Stimulated activated CD8-positive, alpha-beta memory T cell treated with anti-CD3 and anti-CD28 coated beads, Interleukin-15, amount 100 ng/mL, for 24 hours (primary cell): ENCODE data around the gene PPP2R5E.
"Not testable (repeated sequence)": the region's sequence is repeated elsewhere in the genome, so short reads cannot be mapped to it uniquely, and the experiment has no call there.

Experiments
- DNase-seq: peaks from one replicate; pipeline ENCODE4 v3.0.0-alpha.2; 2020; ENCODE audit warnings: low read depth

PPP2R5E gene

GRCh38 chr14:63371613-63372012, 171.6 kb downstream of the PPP2R5E start:
- DNase-seq: not testable (repeated sequence)

- no peak for DNase-seq
Observed at GRCh38 chr14:63371033-63371432, 172.1 kb downstream of the PPP2R5E start.

- DNase-seq: no peak
Observed at GRCh38 chr14:63367742-63368364, 175.3 kb downstream of the PPP2R5E start.

- DNase-seq: no peak
Observed at GRCh38 chr14:63362389-63362819, 180.8 kb downstream of the PPP2R5E start.

GRCh38 chr14:63361790-63362189, 181.4 kb downstream of the PPP2R5E start:
- no peak for DNase-seq

- DNase-seq: no peak
Observed at GRCh38 chr14:63357841-63358240, 185.3 kb downstream of the PPP2R5E start.

GRCh38 chr14:63345826-63346225, 197.4 kb downstream of the PPP2R5E start:
- DNase-seq: no peak

- DNase-seq: no peak
Observed at GRCh38 chr14:63344336-63344735, 198.8 kb downstream of the PPP2R5E start.

- DNase-seq: no peak
Observed at GRCh38 chr14:63343878-63344277, 199.3 kb downstream of the PPP2R5E start.

GRCh38 chr14:63342371-63342770, 200.8 kb downstream of the PPP2R5E start:
- no peak for DNase-seq

GRCh38 chr14:63328787-63329737, 214.1 kb downstream of the PPP2R5E start:
- no peak for DNase-seq

GRCh38 chr14:63326840-63327239, 216.3 kb downstream of the PPP2R5E start:
- no peak for DNase-seq

- no peak for DNase-seq
Observed at GRCh38 chr14:63322897-63323573, 220.1 kb downstream of the PPP2R5E start.

- no peak for DNase-seq
Observed at GRCh38 chr14:63322472-63322871, 220.7 kb downstream of the PPP2R5E start.
